Ishikawa (cell line): ENCODE measurements around the gene RNF151.

Experiments
- CEBPB ChIP-seq: IDR thresholded peaks from 2 replicates; pipeline ENCODE4 v1.6.1; 2012
- CREB1 ChIP-seq: IDR thresholded peaks from 2 replicates; pipeline ENCODE4 v1.6.1; 2012; ENCODE audit warnings: low read depth
- EGR1 ChIP-seq: IDR thresholded peaks from 2 replicates; pipeline ENCODE4 v1.6.1; 2012
- EP300 ChIP-seq: IDR thresholded peaks from 2 replicates; pipeline ENCODE4 v1.6.1; 2012; ENCODE audit warnings: borderline replicate concordance
- FOXM1 ChIP-seq: IDR thresholded peaks from 2 replicates; pipeline ENCODE4 v1.6.1; 2012; ENCODE audit warnings: low read depth, borderline replicate concordance
- MAX ChIP-seq: IDR thresholded peaks from 2 replicates; pipeline ENCODE4 v1.6.1; 2012
- NFIC ChIP-seq: IDR thresholded peaks from 2 replicates; pipeline ENCODE4 v1.6.1; 2012
- RAD21 ChIP-seq: IDR thresholded peaks from 2 replicates; pipeline ENCODE4 v1.6.1; 2012; ENCODE audit warnings: low read depth
- TAF1 ChIP-seq: IDR thresholded peaks from 2 replicates; pipeline ENCODE4 v1.6.1; 2012; ENCODE audit warnings: low read depth, mild to moderate bottlenecking
- TCF12 ChIP-seq: IDR thresholded peaks from 2 replicates; pipeline ENCODE4 v1.6.1; 2012; ENCODE audit warnings: low read depth
- TEAD4 ChIP-seq: IDR thresholded peaks from 2 replicates; pipeline ENCODE4 v1.6.1; 2012
- USF1 ChIP-seq: IDR thresholded peaks from 2 replicates; pipeline ENCODE4 v1.6.1; 2012
- YY1 ChIP-seq: IDR thresholded peaks from 2 replicates; pipeline ENCODE4 v1.6.1; 2012; ENCODE audit warnings: low read depth
- ZBTB7A ChIP-seq: IDR thresholded peaks from 2 replicates; pipeline ENCODE4 v1.6.1; 2012; ENCODE audit warnings: low read depth
- TF ChIP-seq, protein P1 (sequence below): IDR thresholded peaks from 2 replicates; pipeline ENCODE4 v1.6.1; 2012; ENCODE audit warnings: low read depth, mild to moderate bottlenecking

The RNF151 gene

GRCh38 chr16:1932050-1933028, 34.3 kb upstream of the RNF151 start:
- peak; percentile 54 for TF ChIP-seq RAD21
- no peak for TF ChIP-seq USF1

- TF ChIP-seq CEBPB = no peak
- no peak for TF ChIP-seq TAF1
- TF ChIP-seq CREB1 = no peak
- TF ChIP-seq, protein P1, sequence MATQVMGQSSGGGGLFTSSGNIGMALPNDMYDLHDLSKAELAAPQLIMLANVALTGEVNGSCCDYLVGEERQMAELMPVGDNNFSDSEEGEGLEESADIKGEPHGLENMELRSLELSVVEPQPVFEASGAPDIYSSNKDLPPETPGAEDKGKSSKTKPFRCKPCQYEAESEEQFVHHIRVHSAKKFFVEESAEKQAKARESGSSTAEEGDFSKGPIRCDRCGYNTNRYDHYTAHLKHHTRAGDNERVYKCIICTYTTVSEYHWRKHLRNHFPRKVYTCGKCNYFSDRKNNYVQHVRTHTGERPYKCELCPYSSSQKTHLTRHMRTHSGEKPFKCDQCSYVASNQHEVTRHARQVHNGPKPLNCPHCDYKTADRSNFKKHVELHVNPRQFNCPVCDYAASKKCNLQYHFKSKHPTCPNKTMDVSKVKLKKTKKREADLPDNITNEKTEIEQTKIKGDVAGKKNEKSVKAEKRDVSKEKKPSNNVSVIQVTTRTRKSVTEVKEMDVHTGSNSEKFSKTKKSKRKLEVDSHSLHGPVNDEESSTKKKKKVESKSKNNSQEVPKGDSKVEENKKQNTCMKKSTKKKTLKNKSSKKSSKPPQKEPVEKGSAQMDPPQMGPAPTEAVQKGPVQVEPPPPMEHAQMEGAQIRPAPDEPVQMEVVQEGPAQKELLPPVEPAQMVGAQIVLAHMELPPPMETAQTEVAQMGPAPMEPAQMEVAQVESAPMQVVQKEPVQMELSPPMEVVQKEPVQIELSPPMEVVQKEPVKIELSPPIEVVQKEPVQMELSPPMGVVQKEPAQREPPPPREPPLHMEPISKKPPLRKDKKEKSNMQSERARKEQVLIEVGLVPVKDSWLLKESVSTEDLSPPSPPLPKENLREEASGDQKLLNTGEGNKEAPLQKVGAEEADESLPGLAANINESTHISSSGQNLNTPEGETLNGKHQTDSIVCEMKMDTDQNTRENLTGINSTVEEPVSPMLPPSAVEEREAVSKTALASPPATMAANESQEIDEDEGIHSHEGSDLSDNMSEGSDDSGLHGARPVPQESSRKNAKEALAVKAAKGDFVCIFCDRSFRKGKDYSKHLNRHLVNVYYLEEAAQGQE = no peak
- no peak for TF ChIP-seq TCF12
- TF ChIP-seq EP300 = no peak
- no peak for TF ChIP-seq ZBTB7A
- TF ChIP-seq YY1 = no peak
- no peak for TF ChIP-seq NFIC
- no peak for TF ChIP-seq TEAD4
- no peak for TF ChIP-seq RAD21
- TF ChIP-seq USF1 = no peak
- no peak for TF ChIP-seq MAX
- TF ChIP-seq EGR1 = no peak
- TF ChIP-seq FOXM1 = no peak
Observed at GRCh38 chr16:1933097-1933661, 33.5 kb upstream of the RNF151 start.

- TF ChIP-seq TEAD4 (no peak), CEBPB (no peak), EP300 (no peak), TCF12 (no peak)
- TF ChIP-seq, protein P1 = no peak
Observed at GRCh38 chr16:1936945-1937479, 29.6 kb upstream of the RNF151 start.

DNA sequence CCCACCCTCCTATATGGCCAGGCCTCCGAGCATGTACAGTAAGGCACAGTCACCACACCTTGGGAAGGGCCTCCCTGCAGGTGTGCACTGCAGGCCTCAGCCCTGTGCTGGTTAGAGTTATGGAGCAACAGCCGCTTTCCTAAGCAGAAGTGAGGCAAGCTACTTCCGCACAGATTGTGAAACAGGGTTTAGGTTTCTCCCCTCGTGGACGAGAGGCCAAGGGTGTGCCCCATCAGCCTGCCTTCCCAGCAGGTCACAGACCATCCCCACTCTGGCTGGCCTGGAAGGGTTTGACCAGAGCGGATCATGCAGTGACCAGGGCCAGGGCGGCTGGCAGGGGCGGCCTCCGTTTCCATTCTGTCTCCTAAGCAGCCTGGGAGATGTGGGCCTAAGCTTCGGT, 28.3 kb upstream of the RNF151 start:
- TF ChIP-seq TEAD4 = no peak
- TF ChIP-seq RAD21 = no peak
- TF ChIP-seq MAX = no peak
- no peak for TF ChIP-seq EGR1
- no peak for TF ChIP-seq TCF12
- TF ChIP-seq FOXM1 = no peak
- TF ChIP-seq, protein P1 = no peak
- no peak for TF ChIP-seq CREB1
- TF ChIP-seq CEBPB = no peak
- no peak for TF ChIP-seq YY1
- TF ChIP-seq EP300 = no peak
- no peak for TF ChIP-seq TAF1
- TF ChIP-seq USF1 = no peak
